Stimulated activated CD4-positive, alpha-beta T cell treated with anti-CD3 and anti-CD28 coated beads, Interleukin-12 subunit alpha, Interleukin-12 subunit beta, amount 100 ng/mL, for 24 hours (primary cell): ENCODE results near the gene EPAS1.

Experiments used
- DNase-seq, 2 experiments: peaks; one replicate each; pipeline ENCODE4 v3.0.0-alpha.2; 2020; ENCODE audit warnings: low read depth in 2 of 2

Gene EPAS1

GRCh38 chr2:46409756-46410155 is 112.5 kb downstream of the EPAS1 start:
- DNase-seq: no peak

GRCh38 chr2:46410273-46411244 is 113.4 kb downstream of the EPAS1 start:
- DNase-seq: no peak

- DNase-seq: no peak
These were observed 114.0 kb downstream of the EPAS1 start for GRCh38 chr2:46411245-46411641.

- no peak for DNase-seq
These were observed 114.8 kb downstream of the EPAS1 start for GRCh38 chr2:46411985-46412384.

DNA sequence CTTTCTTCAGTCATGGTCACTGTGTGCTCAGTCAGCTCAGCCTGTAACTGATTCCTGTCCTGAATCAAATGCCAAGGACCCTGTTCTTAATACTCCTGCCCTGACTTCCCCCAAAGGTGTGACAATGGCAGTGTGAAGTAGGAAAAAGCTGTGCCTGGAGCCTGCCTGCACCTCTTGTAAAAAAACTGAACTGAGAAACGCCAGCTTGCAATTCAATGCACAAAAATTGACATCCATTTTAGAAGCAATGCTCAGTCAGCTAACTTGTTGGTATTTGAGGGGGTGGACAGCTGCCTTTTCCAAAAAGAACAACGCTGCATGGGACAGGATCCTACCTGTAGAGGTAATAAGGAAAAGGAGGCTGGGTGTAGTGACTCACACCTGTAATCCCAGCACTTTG is 115.9 kb downstream of the EPAS1 start:
- no peak for DNase-seq

DNA sequence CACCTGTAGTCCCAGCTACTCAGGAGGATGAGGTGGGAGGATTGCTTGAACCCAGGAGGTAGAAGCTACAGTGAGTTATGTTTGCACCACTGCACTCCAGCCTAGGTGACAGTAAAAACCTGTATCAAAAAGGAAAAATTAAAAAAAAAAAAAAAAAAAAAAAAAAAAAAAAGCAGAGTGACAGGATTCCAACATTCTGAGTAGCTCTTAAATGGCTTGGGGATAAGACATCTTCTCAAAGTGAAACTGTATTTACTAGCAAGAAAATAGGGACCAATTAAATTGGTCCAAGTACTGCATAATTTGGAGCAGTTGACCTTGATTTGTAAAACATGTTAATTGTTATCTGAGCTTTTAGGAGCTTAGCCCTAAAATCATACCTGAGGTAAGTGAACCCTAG is 116.4 kb downstream of the EPAS1 start:
- no peak for DNase-seq

- DNase-seq: no peak
These were observed 117.5 kb downstream of the EPAS1 start for GRCh38 chr2:46414701-46415100.

DNA sequence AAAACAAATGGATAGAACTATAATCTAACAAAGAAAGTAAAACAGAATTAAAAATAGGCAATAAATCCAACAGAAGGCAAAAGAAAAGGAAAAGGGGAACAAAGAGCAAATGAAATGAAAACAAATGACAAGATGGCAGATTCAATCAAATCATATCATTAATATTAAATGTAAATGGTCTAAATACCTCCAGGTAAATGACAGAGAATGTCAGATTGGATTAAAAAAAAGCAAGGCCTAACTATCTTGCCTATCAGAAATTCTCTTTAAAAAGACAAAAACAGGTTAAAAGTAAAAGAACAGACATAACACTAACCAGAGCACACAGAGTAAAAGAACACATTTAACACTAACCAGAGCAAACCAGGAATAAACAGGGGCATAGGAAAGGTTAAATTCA is 119.1 kb downstream of the EPAS1 start:
- no peak for DNase-seq

DNA sequence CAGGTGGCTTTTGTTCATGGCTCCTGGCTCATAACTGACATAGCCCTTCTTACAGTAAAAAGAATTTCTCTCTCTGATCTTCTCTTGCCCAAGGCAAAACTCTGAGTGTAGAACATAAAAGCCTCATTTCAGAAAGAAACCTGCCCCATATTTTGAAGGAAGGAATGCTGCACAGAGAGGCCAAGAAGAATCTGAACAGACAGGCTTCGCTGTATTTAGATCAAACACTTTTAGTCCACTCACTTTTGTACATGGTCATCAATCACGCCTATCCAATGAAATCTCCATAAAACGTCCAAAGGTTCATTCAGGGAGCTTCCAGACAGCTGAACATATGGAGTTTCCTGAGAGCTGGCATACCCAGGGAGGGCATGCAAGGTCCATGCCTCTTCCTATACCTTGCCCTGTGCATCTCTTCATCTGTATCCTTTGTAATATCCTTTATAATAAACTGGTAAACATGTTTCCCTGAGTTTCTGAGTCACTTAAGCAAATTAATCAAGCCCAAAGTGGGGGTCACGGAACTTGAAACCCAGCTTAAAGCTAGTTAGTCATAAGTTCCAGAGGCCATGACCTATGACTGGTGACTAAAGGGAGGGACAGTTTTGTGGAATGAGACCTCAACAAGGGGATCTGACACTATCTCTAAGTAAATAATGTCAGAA is 119.7 kb downstream of the EPAS1 start:
- no peak for DNase-seq

DNA sequence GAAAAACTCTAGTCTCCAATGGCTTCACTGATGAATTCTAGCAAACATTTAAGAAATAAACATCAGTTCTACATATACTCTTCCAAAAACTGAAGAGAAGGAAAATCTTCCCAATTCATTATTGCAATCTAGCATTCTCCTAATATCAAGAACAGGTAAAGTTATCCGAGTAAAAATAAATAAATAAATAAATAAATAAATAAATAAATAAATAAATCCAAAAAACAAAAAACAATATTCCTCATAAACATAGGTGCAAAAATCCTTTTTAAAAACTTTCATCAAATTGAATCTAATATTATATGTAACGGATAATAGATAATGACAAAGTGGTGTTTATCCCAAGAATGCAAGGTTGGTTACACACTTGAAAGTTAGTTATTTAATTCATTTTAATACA is 123.7 kb downstream of the EPAS1 start:
- DNase-seq: no peak

DNA sequence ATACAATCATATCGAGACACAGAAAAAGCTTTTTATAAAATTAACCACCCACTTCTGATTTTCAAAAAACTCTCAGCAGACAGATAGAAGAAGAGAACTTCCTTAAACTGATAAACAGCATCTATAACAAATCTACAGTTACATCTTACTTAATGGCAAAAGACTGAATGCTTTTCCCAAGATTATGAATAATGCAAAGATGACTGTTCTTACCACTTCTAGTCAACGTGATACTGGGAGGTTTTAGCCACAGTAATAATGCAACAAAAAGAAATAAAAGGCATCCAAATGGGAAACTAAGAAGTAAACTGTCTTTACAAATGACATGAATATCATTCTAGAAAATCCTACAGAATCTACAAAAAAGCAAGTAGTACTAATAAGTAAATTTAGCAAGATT is 124.2 kb downstream of the EPAS1 start:
- DNase-seq: no peak

- no peak for DNase-seq
These were observed 125.6 kb downstream of the EPAS1 start for GRCh38 chr2:46422717-46423394.

- DNase-seq: no peak
These were observed 127.7 kb downstream of the EPAS1 start for GRCh38 chr2:46424937-46425336.

- DNase-seq: no peak
These were observed 131.8 kb downstream of the EPAS1 start for GRCh38 chr2:46428911-46429436.

- DNase-seq: no peak
These were observed 133.2 kb downstream of the EPAS1 start for GRCh38 chr2:46430413-46430812.

DNA sequence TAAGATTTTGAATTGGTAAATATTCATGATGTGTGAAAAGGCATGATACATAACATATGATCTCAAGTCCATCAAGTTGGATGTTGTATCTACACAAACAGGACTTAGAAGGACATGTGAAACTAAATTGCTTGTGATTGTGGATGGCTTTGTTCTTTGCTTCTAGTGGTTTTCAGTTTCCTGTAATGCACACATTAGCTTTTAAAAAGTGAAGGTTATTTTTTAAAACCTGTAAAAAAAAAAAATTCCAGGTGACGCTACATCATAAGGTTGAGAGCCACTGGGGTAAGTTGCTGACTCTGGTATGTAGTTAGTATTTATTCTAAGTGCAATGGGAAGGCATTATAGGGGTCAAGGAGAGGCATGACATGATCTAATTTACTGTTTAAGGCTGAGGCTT is 133.8 kb downstream of the EPAS1 start:
- DNase-seq: no peak

- DNase-seq: no peak
These were observed 134.5 kb downstream of the EPAS1 start for GRCh38 chr2:46431481-46432235.

DNA sequence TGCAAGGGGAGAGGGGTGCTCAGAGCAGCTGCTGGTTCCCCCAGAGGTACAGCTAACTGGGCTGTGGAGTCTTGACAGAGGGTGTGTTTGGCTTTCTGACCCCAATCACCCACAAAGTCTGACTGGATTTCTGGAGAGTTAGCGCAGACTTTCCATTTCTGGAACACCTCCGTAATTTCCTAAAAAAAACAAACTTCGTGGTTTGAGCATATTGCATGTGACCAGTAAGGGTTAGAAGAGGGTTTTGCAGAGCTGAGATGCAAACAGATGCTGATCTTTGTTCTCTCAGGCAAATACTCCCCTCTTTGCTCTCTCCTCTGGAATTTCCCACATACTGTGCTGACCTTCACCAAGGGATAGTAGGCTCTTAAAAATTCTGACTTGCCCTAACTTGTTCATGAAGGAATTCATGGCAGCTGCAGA is 137.7 kb downstream of the EPAS1 start:
- no peak for DNase-seq

DNA sequence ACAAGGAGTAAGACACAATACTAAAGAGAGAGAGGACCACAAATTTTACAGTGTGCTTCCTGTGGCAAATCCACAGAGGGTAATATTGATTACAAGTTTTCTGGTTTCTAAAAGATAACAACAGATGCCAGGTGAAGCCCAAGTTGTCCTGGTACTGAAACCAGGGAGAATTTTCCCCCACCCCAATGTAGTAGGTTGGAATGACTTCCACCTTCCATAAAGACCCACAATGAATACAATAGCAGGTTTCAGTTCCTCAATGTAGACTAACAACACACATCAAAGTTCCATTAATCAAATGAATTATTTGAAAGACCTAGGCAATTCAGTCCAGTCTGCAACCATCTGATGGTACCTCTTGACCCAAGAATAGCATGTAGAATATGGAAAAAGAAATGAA is 138.1 kb downstream of the EPAS1 start:
- no peak for DNase-seq

GRCh38 chr2:46435796-46436360 is 138.7 kb downstream of the EPAS1 start:
- no peak for DNase-seq
